D341Med (cell line): ENCODE results near the gene P2RY12.
A peak's percentile ranks its signal among the peaks of the same experiment; 100 is the strongest.
"Not testable (repeated sequence)": the region's sequence is repeated elsewhere in the genome, so short reads cannot be mapped to it uniquely, and the experiment has no call there.

Source experiments
- DNase-seq: peaks from one replicate; pipeline ENCODE4 v3.0.0; 2012; ENCODE audit warnings: low spot score

P2RY12 gene

GRCh38 chr3:151393146-151393830 lies 8.7 kb upstream of the P2RY12 start:
- no peak for DNase-seq

GRCh38 chr3:151392191-151392590 lies 7.6 kb upstream of the P2RY12 start:
- DNase-seq: not testable (repeated sequence)

GRCh38 chr3:151391720-151392119 lies 7.2 kb upstream of the P2RY12 start:
- no peak for DNase-seq

GRCh38 chr3:151387842-151388241 lies 3.3 kb upstream of the P2RY12 start:
- no peak for DNase-seq

- DNase-seq: no peak
Measured at GRCh38 chr3:151387432-151387831, 2.9 kb upstream of the P2RY12 start.

- DNase-seq: no peak
Measured at GRCh38 chr3:151386056-151386455, 1.5 kb upstream of the P2RY12 start.

GRCh38 chr3:151383956-151384355 lies 597 bp downstream of the P2RY12 start:
- DNase-seq: no peak

- DNase-seq: no peak
Measured at GRCh38 chr3:151383111-151383510, 1.4 kb downstream of the P2RY12 start.

GRCh38 chr3:151382671-151383070 lies 1.9 kb downstream of the P2RY12 start:
- no peak for DNase-seq

GRCh38 chr3:151379083-151379734 lies 5.3 kb downstream of the P2RY12 start:
- peak; percentile 68 for DNase-seq

GRCh38 chr3:151377768-151378385 lies 6.7 kb downstream of the P2RY12 start:
- no peak for DNase-seq

GRCh38 chr3:151372063-151372820 lies 12.3 kb downstream of the P2RY12 start:
- no peak for DNase-seq

- DNase-seq: no peak
Measured at GRCh38 chr3:151371526-151371925, 13.0 kb downstream of the P2RY12 start.

GRCh38 chr3:151367448-151367847 lies 17.1 kb downstream of the P2RY12 start:
- no peak for DNase-seq

- no peak for DNase-seq
Measured at GRCh38 chr3:151366993-151367392, 17.6 kb downstream of the P2RY12 start.

GRCh38 chr3:151362751-151363174 lies 21.8 kb downstream of the P2RY12 start:
- no peak for DNase-seq

GRCh38 chr3:151357463-151357850 lies 27.1 kb downstream of the P2RY12 start:
- no peak for DNase-seq

GRCh38 chr3:151356794-151357462 lies 27.6 kb downstream of the P2RY12 start:
- no peak for DNase-seq

- no peak for DNase-seq
Measured at GRCh38 chr3:151351648-151352047, 32.9 kb downstream of the P2RY12 start.

- DNase-seq: no peak
Measured at GRCh38 chr3:151351219-151351618, 33.3 kb downstream of the P2RY12 start.

GRCh38 chr3:151350656-151351055 lies 33.9 kb downstream of the P2RY12 start:
- DNase-seq: no peak

- no peak for DNase-seq
Measured at GRCh38 chr3:151347432-151347831, 37.1 kb downstream of the P2RY12 start.
